Smooth muscle cell (in vitro differentiated cells): ENCODE measurements around the gene CAMK1G. TPM values are rescaled to one million over a fixed set of nuclear protein-coding genes. Genes with fewer than 3 reads are reported as not detected.

Experiments
- DNase-seq: peaks from one replicate; lab custom pipeline; 2025; ENCODE audit not compliant: unreplicated experiment; lab: John Stamatoyannopoulos, UW
- H2AFZ ChIP-seq: fragments of 200-600 bp; sonication (generic); 2 replicates; pipeline ENCODE4 v1.6.0; 2016; ENCODE audit warnings: antibody characterized with exemption, low read depth, mild to moderate bottlenecking
- H3F3A ChIP-seq: fragments of 200-600 bp; sonication (generic); 2 replicates; pipeline ENCODE4 v1.6.0; 2017; ENCODE audit warnings: antibody characterized with exemption, low read depth
- H3K27ac ChIP-seq: fragments of 200-600 bp; sonication (generic); 2 replicates; pipeline ENCODE4 v1.5.1; 2016; ENCODE audit warnings: low read depth, mild to moderate bottlenecking
- H3K27me3 ChIP-seq: fragments of 200-600 bp; sonication (generic); 2 replicates; pipeline ENCODE4 v1.6.1; 2016; ENCODE audit warnings: low read depth, mild to moderate bottlenecking
- H3K36me3 ChIP-seq: fragments of 200-600 bp; sonication (generic); 2 replicates; pipeline ENCODE4 v1.5.1; 2016; ENCODE audit warnings: low read depth
- H3K4me1 ChIP-seq: fragments of 200-600 bp; sonication (generic); 2 replicates; pipeline ENCODE4 v1.5.1; 2016; ENCODE audit warnings: low read depth
- H3K4me2 ChIP-seq: fragments of 200-600 bp; sonication (generic); 2 replicates; pipeline ENCODE4 v1.6.0; 2016; ENCODE audit warnings: mild to moderate bottlenecking
- H3K4me3 ChIP-seq: fragments of 200-600 bp; sonication (generic); 2 replicates; pipeline ENCODE4 v1.5.1; 2016; ENCODE audit warnings: mild to moderate bottlenecking
- H3K79me2 ChIP-seq: fragments of 200-600 bp; sonication (generic); 2 replicates; pipeline ENCODE4 v1.6.0; 2016; ENCODE audit warnings: low read depth, mild to moderate bottlenecking
- H3K9ac ChIP-seq: fragments of 200-600 bp; sonication (generic); 2 replicates; pipeline ENCODE4 v1.6.0; 2016; ENCODE audit warnings: low read depth
- H3K9me3 ChIP-seq: fragments of 200-600 bp; sonication (generic); replicated peaks from 2 replicates; pipeline ENCODE4 v1.5.1; 2016; ENCODE audit warnings: low read depth
- H4K20me1 ChIP-seq: fragments of 200-600 bp; sonication (generic); 2 replicates; pipeline ENCODE4 v1.6.0; 2016; ENCODE audit warnings: low read depth
- CTCF ChIP-seq: fragments of 200-600 bp; sonication (generic); IDR thresholded peaks from 2 replicates; pipeline ENCODE4 v1.5.1; 2017; ENCODE audit warnings: borderline replicate concordance, mild to moderate bottlenecking, antibody characterized with exemption; ENCODE audit not compliant: insufficient read depth, poor library complexity, severe bottlenecking
- WGBS: methylation state at CpG from one replicate; pipeline ENCODE4 v1.1.7; 2016; ENCODE audit warnings: low lambda C conversion rate; 5-methylcytosine and 5-hydroxymethylcytosine counted together
- polyA plus RNA-seq: library from polyadenylated mRNA; unstranded; fragments of >200 nt; fragmentation: Nextera tagmentation; extraction: Ambion mirVana; gene quantifications from 2 replicates; pipeline ENCODE4 v1.2.1, GENCODE V29; 2016
- total RNA-seq: library from RNA; depleted of rRNA; stranded (reverse); fragments of >200 nt; gene quantifications from 2 replicates; pipeline ENCODE4 v1.2.3, GENCODE V29; 2014

CAMK1G gene
- total RNA-seq (0.13 TPM in 1 of 2 replicates, not detected in the other), polyA plus RNA-seq (not detected in 2 replicates)

- H3K79me2 ChIP-seq = no peaks in the 10 kb centered on the region
- H3K4me3 ChIP-seq = peak within 1 kb of the TSS; percentile 12
- no peak within 1 kb of the TSS for H3K9ac ChIP-seq
- no peak within 1 kb of the TSS for H2AFZ ChIP-seq
- WGBS = 28% methylated on average over 6 of the region's 6 CpGs
- no peaks in the 10 kb centered on the region for H3K36me3 ChIP-seq
- no peak for DNase-seq
- no peaks in the 10 kb centered on the region for H3F3A ChIP-seq
- no peak within 1 kb of the TSS for H3K4me2 ChIP-seq
- H4K20me1 ChIP-seq = no peaks in the 10 kb centered on the region
- TF ChIP-seq CTCF = no peak
- peaks cover 32% of the 10 kb centered on the region for H3K27me3 ChIP-seq
- no peak within 1 kb of the TSS for H3K27ac ChIP-seq
- peaks cover 12% of the 10 kb centered on the region for H3K4me1 ChIP-seq
- H3K9me3 ChIP-seq = no peaks in the 10 kb centered on the region
These were observed at the start of gene CAMK1G for GRCh38 chr1:209583408-209583807. TSS of gene CAMK1G (plus strand) at chr1:209583714. CDS start at chr1:209594984, 11,270 bp downstream.

GRCh38 chr1:209534496-209535250 is 48.8 kb upstream of the CAMK1G start:
- Histone ChIP-seq H3K9ac (no peak overlapping the region), H2AFZ (no peak overlapping the region), H3K9me3 (no peaks in the 10 kb centered on the region), H3K27me3 (peaks cover 32% of the 10 kb centered on the region), H3K4me3 (no peak overlapping the region), H3K79me2 (no peaks in the 10 kb centered on the region), H4K20me1 (no peaks in the 10 kb centered on the region), H3K4me2 (no peak overlapping the region), H3K36me3 (no peaks in the 10 kb centered on the region), H3K4me1 (no peaks in the 10 kb centered on the region), H3F3A (no peaks in the 10 kb centered on the region), H3K27ac (no peak overlapping the region)
- no peak for TF ChIP-seq CTCF
- DNase-seq = no peak
- 85% methylated on average over 8 of the region's 8 CpGs for WGBS

GRCh38 chr1:209536843-209537242 is 46.7 kb upstream of the CAMK1G start:
- TF ChIP-seq CTCF = no peak
- no peaks in the 10 kb centered on the region for H3K4me1 ChIP-seq
- H3K4me3 ChIP-seq = no peak overlapping the region
- no peak overlapping the region for H3K9ac ChIP-seq
- peaks cover 32% of the 10 kb centered on the region for H3K27me3 ChIP-seq
- no peak overlapping the region for H3K4me2 ChIP-seq
- no peak overlapping the region for H3K27ac ChIP-seq
- H3F3A ChIP-seq = no peaks in the 10 kb centered on the region
- no peak for DNase-seq
- 52% methylated on average over 2 of the region's 2 CpGs for whole genome bisulfite sequencing
- no peak overlapping the region for H2AFZ ChIP-seq
- no peaks in the 10 kb centered on the region for H3K36me3 ChIP-seq
- no peaks in the 10 kb centered on the region for H3K9me3 ChIP-seq
- no peaks in the 10 kb centered on the region for H4K20me1 ChIP-seq
- no peaks in the 10 kb centered on the region for H3K79me2 ChIP-seq
